ENCODE results near the gene MARK3.

The MARK3 gene

GRCh38 chr14:103472939-103473338 is 87.7 kb downstream of the MARK3 start:
- no peak overlapping the region for H3K4me3 ChIP-seq (ENCODE audit: low read depth in 1 of 2, low read length in 2 of 2)
- no peak overlapping the region for H3K27ac ChIP-seq (ENCODE audit: low read length)
- peaks cover 44 to 51% of the 10 kb centered on the region in 2 donors for H3K36me3 ChIP-seq (ENCODE audit: control insufficient read depth in 1 of 2, insufficient read depth in 2 of 2, low read length in 2 of 2)
- no peaks in the 10 kb centered on the region for H3K9me3 ChIP-seq (ENCODE audit: control insufficient read depth in 1 of 2, low read length in 2 of 2)
- H3K4me1 ChIP-seq (ENCODE audit: control insufficient read depth in 1 of 2, insufficient read depth in 2 of 2, low read length in 2 of 2), result no peaks in the 10 kb centered on the region
- H3K27me3 ChIP-seq (ENCODE audit: low read depth, low read length), result no peaks in the 10 kb centered on the region

GRCh38 chr14:103474893-103475292 is 89.7 kb downstream of the MARK3 start:
- no peak overlapping the region for H3K4me3 ChIP-seq (ENCODE audit: low read depth in 1 of 2, low read length in 2 of 2)
- peaks cover 37 to 47% of the 10 kb centered on the region in 2 donors for H3K36me3 ChIP-seq (ENCODE audit: control insufficient read depth in 1 of 2, insufficient read depth in 2 of 2, low read length in 2 of 2)
- no peak overlapping the region for H3K27ac ChIP-seq (ENCODE audit: low read length)
- H3K4me1 ChIP-seq (ENCODE audit: control insufficient read depth in 1 of 2, insufficient read depth in 2 of 2, low read length in 2 of 2), result no peaks in the 10 kb centered on the region
- H3K27me3 ChIP-seq (ENCODE audit: low read depth, low read length), result no peaks in the 10 kb centered on the region
- no peaks in the 10 kb centered on the region for H3K9me3 ChIP-seq (ENCODE audit: control insufficient read depth in 1 of 2, low read length in 2 of 2)

GRCh38 chr14:103476065-103476464 is 90.8 kb downstream of the MARK3 start:
- Histone ChIP-seq H3K4me3 (ENCODE audit: low read depth in 1 of 2, low read length in 2 of 2) (no peak overlapping the region), H3K36me3 (ENCODE audit: control insufficient read depth in 1 of 2, insufficient read depth in 2 of 2, low read length in 2 of 2) (peaks cover 38 to 50% of the 10 kb centered on the region in 2 donors)

GRCh38 chr14:103476631-103477030 is 91.4 kb downstream of the MARK3 start:
- no peak overlapping the region for H3K4me3 ChIP-seq (ENCODE audit: low read depth in 1 of 2, low read length in 2 of 2)
- peaks cover 38 to 48% of the 10 kb centered on the region in 2 donors for H3K36me3 ChIP-seq (ENCODE audit: control insufficient read depth in 1 of 2, insufficient read depth in 2 of 2, low read length in 2 of 2)
- no peak overlapping the region for H3K27ac ChIP-seq (ENCODE audit: low read length)
- no peaks in the 10 kb centered on the region for H3K4me1 ChIP-seq (ENCODE audit: control insufficient read depth in 1 of 2, insufficient read depth in 2 of 2, low read length in 2 of 2)
- no peaks in the 10 kb centered on the region for H3K9me3 ChIP-seq (ENCODE audit: control insufficient read depth in 1 of 2, low read length in 2 of 2)
- no peaks in the 10 kb centered on the region for H3K27me3 ChIP-seq (ENCODE audit: low read depth, low read length)

More at GRCh38 chr14:103476065-103476464, 90.8 kb downstream of the MARK3 start:
- no peak overlapping the region for H3K27ac ChIP-seq (ENCODE audit: low read length)
- no peaks in the 10 kb centered on the region for H3K27me3 ChIP-seq (ENCODE audit: low read depth, low read length)
- H3K9me3 ChIP-seq (ENCODE audit: control insufficient read depth in 1 of 2, low read length in 2 of 2), result no peaks in the 10 kb centered on the region
- no peaks in the 10 kb centered on the region for H3K4me1 ChIP-seq (ENCODE audit: control insufficient read depth in 1 of 2, insufficient read depth in 2 of 2, low read length in 2 of 2)

GRCh38 chr14:103480595-103480994 is 95.4 kb downstream of the MARK3 start:
- Histone ChIP-seq H3K9me3 (ENCODE audit: control insufficient read depth in 1 of 2, low read length in 2 of 2) (no peaks in the 10 kb centered on the region), H3K27ac (ENCODE audit: low read length) (no peak overlapping the region), H3K4me1 (ENCODE audit: control insufficient read depth in 1 of 2, insufficient read depth in 2 of 2, low read length in 2 of 2) (no peaks in the 10 kb centered on the region), H3K4me3 (ENCODE audit: low read depth in 1 of 2, low read length in 2 of 2) (no peak overlapping the region), H3K27me3 (ENCODE audit: low read depth, low read length) (no peaks in the 10 kb centered on the region), H3K36me3 (ENCODE audit: control insufficient read depth in 1 of 2, insufficient read depth in 2 of 2, low read length in 2 of 2) (peaks cover 32 to 40% of the 10 kb centered on the region in 2 donors)

- Histone ChIP-seq H3K4me3 (ENCODE audit: low read depth in 1 of 2, low read length in 2 of 2) (no peak overlapping the region), H3K9me3 (ENCODE audit: control insufficient read depth in 1 of 2, low read length in 2 of 2) (no peaks in the 10 kb centered on the region), H3K36me3 (ENCODE audit: control insufficient read depth in 1 of 2, insufficient read depth in 2 of 2, low read length in 2 of 2) (peaks cover 17 to 27% of the 10 kb centered on the region in 2 donors), H3K4me1 (ENCODE audit: control insufficient read depth in 1 of 2, insufficient read depth in 2 of 2, low read length in 2 of 2) (no peaks in the 10 kb centered on the region), H3K27me3 (ENCODE audit: low read depth, low read length) (no peaks in the 10 kb centered on the region), H3K27ac (ENCODE audit: low read length) (no peak overlapping the region)
These were observed 98.4 kb downstream of the MARK3 start for GRCh38 chr14:103483600-103483999.

- H3K4me1 ChIP-seq (ENCODE audit: control insufficient read depth in 1 of 2, insufficient read depth in 2 of 2, low read length in 2 of 2), result no peaks in the 10 kb centered on the region
- no peaks in the 10 kb centered on the region for H3K9me3 ChIP-seq (ENCODE audit: control insufficient read depth in 1 of 2, low read length in 2 of 2)
- H3K27ac ChIP-seq (ENCODE audit: low read length), result no peak overlapping the region
- H3K27me3 ChIP-seq (ENCODE audit: low read depth, low read length), result no peaks in the 10 kb centered on the region
- peaks cover 30 to 36% of the 10 kb centered on the region in 2 donors for H3K36me3 ChIP-seq (ENCODE audit: control insufficient read depth in 1 of 2, insufficient read depth in 2 of 2, low read length in 2 of 2)
- no peak overlapping the region for H3K4me3 ChIP-seq (ENCODE audit: low read depth in 1 of 2, low read length in 2 of 2)
These were observed 100.3 kb downstream of the MARK3 start for GRCh38 chr14:103485504-103485903.

GRCh38 chr14:103488071-103488470 is 102.9 kb downstream of the MARK3 start:
- H3K4me1 ChIP-seq (ENCODE audit: control insufficient read depth in 1 of 2, insufficient read depth in 2 of 2, low read length in 2 of 2), result no peaks in the 10 kb centered on the region
- H3K36me3 ChIP-seq (ENCODE audit: control insufficient read depth in 1 of 2, insufficient read depth in 2 of 2, low read length in 2 of 2), result peaks cover 31 to 50% of the 10 kb centered on the region in 2 donors
- no peak overlapping the region for H3K27ac ChIP-seq (ENCODE audit: low read length)

GRCh38 chr14:103488960-103489359 is 103.7 kb downstream of the MARK3 start:
- H3K4me1 ChIP-seq (ENCODE audit: control insufficient read depth in 1 of 2, insufficient read depth in 2 of 2, low read length in 2 of 2), result no peaks in the 10 kb centered on the region
- no peaks in the 10 kb centered on the region for H3K27me3 ChIP-seq (ENCODE audit: low read depth, low read length)
- no peak overlapping the region for H3K27ac ChIP-seq (ENCODE audit: low read length)
- H3K36me3 ChIP-seq (ENCODE audit: control insufficient read depth in 1 of 2, insufficient read depth in 2 of 2, low read length in 2 of 2), result peaks cover 30 to 54% of the 10 kb centered on the region in 2 donors
- no peaks in the 10 kb centered on the region for H3K9me3 ChIP-seq (ENCODE audit: control insufficient read depth in 1 of 2, low read length in 2 of 2)
- H3K4me3 ChIP-seq (ENCODE audit: low read depth in 1 of 2, low read length in 2 of 2), result no peak overlapping the region

More at GRCh38 chr14:103488071-103488470, 102.9 kb downstream of the MARK3 start:
- H3K27me3 ChIP-seq (ENCODE audit: low read depth, low read length), result no peaks in the 10 kb centered on the region
- no peaks in the 10 kb centered on the region for H3K9me3 ChIP-seq (ENCODE audit: control insufficient read depth in 1 of 2, low read length in 2 of 2)
- no peak overlapping the region for H3K4me3 ChIP-seq (ENCODE audit: low read depth in 1 of 2, low read length in 2 of 2)

- Histone ChIP-seq H3K4me3 (ENCODE audit: low read depth in 1 of 2, low read length in 2 of 2) (no peak overlapping the region), H3K9me3 (ENCODE audit: control insufficient read depth in 1 of 2, low read length in 2 of 2) (no peaks in the 10 kb centered on the region), H3K4me1 (ENCODE audit: control insufficient read depth in 1 of 2, insufficient read depth in 2 of 2, low read length in 2 of 2) (no peaks in the 10 kb centered on the region), H3K36me3 (ENCODE audit: control insufficient read depth in 1 of 2, insufficient read depth in 2 of 2, low read length in 2 of 2) (peaks cover 30 to 48% of the 10 kb centered on the region in 2 donors), H3K27ac (ENCODE audit: low read length) (no peak overlapping the region), H3K27me3 (ENCODE audit: low read depth, low read length) (no peaks in the 10 kb centered on the region)
These were observed 104.4 kb downstream of the MARK3 start for GRCh38 chr14:103489621-103490020.

GRCh38 chr14:103491691-103492090 is 106.5 kb downstream of the MARK3 start:
- Histone ChIP-seq H3K36me3 (ENCODE audit: control insufficient read depth in 1 of 2, insufficient read depth in 2 of 2, low read length in 2 of 2) (peaks cover 39 to 62% of the 10 kb centered on the region in 2 donors), H3K4me3 (ENCODE audit: low read depth in 1 of 2, low read length in 2 of 2) (no peak overlapping the region), H3K9me3 (ENCODE audit: control insufficient read depth in 1 of 2, low read length in 2 of 2) (no peaks in the 10 kb centered on the region), H3K4me1 (ENCODE audit: control insufficient read depth in 1 of 2, insufficient read depth in 2 of 2, low read length in 2 of 2) (no peaks in the 10 kb centered on the region), H3K27ac (ENCODE audit: low read length) (no peak overlapping the region), H3K27me3 (ENCODE audit: low read depth, low read length) (no peaks in the 10 kb centered on the region)

- Histone ChIP-seq H3K9me3 (ENCODE audit: control insufficient read depth in 1 of 2, low read length in 2 of 2) (no peaks in the 10 kb centered on the region), H3K27me3 (ENCODE audit: low read depth, low read length) (no peaks in the 10 kb centered on the region), H3K27ac (ENCODE audit: low read length) (no peak overlapping the region), H3K36me3 (ENCODE audit: control insufficient read depth in 1 of 2, insufficient read depth in 2 of 2, low read length in 2 of 2) (peaks cover 39 to 62% of the 10 kb centered on the region in 2 donors), H3K4me1 (ENCODE audit: control insufficient read depth in 1 of 2, insufficient read depth in 2 of 2, low read length in 2 of 2) (no peaks in the 10 kb centered on the region), H3K4me3 (ENCODE audit: low read depth in 1 of 2, low read length in 2 of 2) (no peak overlapping the region)
These were observed 107.1 kb downstream of the MARK3 start for GRCh38 chr14:103492156-103492925.

Measured in muscle layer of duodenum (tissue), 2 donors.